ENCODE data around the gene EPG5. TPM values are rescaled to one million over a fixed set of nuclear protein-coding genes. Genes with fewer than 3 reads are reported as not detected.

Gene EPG5
- total RNA-seq, 1 donor from 2014 or later, result 9.8 TPM

GRCh38 chr18:45863469-45863868 is 103.7 kb downstream of the EPG5 start:
- H3K4me3 ChIP-seq, result no peak overlapping the region

DNA sequence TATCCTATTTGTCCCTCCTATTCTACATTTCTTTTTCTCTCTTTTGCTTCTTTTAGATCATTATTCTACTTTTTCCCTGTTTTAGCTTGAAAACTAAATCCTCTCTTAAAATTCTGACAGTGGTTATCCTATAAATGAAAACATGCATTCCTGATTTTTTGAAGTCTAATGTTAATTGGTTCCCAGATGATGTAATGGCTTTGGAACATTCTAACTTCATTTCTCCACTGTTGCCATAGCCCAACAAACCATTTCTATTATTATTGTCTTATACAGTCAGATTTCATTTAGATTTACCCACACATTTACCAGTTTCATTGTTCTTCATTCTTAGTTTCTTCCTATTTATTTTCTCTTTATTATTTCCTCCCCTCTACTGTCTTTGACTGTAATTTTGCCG is 105.2 kb downstream of the EPG5 start:
- no peaks in the 10 kb centered on the region for H3K27me3 ChIP-seq
- H3K4me1 ChIP-seq, result no peaks in the 10 kb centered on the region
- intact Hi-C loops (cut with DNase I), result no loop called here
- DNase-seq (ENCODE audit: low spot score in 2 of 2), result no peak
- H3K4me3 ChIP-seq, result no peak overlapping the region
- no peaks in the 10 kb centered on the region for H3K9me3 ChIP-seq
- TF ChIP-seq, protein P1, sequence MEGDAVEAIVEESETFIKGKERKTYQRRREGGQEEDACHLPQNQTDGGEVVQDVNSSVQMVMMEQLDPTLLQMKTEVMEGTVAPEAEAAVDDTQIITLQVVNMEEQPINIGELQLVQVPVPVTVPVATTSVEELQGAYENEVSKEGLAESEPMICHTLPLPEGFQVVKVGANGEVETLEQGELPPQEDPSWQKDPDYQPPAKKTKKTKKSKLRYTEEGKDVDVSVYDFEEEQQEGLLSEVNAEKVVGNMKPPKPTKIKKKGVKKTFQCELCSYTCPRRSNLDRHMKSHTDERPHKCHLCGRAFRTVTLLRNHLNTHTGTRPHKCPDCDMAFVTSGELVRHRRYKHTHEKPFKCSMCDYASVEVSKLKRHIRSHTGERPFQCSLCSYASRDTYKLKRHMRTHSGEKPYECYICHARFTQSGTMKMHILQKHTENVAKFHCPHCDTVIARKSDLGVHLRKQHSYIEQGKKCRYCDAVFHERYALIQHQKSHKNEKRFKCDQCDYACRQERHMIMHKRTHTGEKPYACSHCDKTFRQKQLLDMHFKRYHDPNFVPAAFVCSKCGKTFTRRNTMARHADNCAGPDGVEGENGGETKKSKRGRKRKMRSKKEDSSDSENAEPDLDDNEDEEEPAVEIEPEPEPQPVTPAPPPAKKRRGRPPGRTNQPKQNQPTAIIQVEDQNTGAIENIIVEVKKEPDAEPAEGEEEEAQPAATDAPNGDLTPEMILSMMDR (IDR thresholded peaks at IDR 0.05), result no peak
- peaks cover 60 to 77% of the 10 kb centered on the region in 2 donors for H3K36me3 ChIP-seq
- no peak overlapping the region for H3K27ac ChIP-seq

More at GRCh38 chr18:45863469-45863868, 103.7 kb downstream of the EPG5 start:
- TF ChIP-seq, protein P1 (IDR thresholded peaks at IDR 0.05), result no peak
- intact Hi-C loops (cut with DNase I), result no loop called here
- Histone ChIP-seq H3K4me1 (no peaks in the 10 kb centered on the region), H3K36me3 (peaks cover 56 to 75% of the 10 kb centered on the region in 2 donors), H3K27me3 (no peaks in the 10 kb centered on the region), H3K27ac (no peak overlapping the region), H3K9me3 (no peaks in the 10 kb centered on the region)
- no peak for DNase-seq (ENCODE audit: low spot score in 2 of 2)

DNA sequence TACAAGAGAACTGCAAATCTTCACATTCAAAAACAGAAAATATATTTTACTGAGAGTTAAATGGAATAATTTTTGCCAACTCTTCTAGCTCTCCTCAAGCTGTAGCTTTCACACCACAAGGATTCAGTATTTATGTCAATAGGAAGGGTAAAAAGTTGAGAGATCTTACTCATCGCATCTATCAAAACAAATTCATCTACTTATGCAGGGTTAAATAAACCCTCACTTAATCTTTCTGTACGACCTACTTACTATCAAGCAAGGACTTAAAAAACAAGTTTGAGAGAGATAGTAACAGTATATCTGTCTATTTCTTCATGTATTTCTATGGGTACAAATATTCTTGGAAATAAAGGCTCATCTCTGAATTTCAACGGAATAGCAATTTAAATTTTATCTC is 106.2 kb downstream of the EPG5 start:
- H3K4me3 ChIP-seq, result no peak overlapping the region
- DNase-seq (ENCODE audit: low spot score in 2 of 2), result no peak
- no peaks in the 10 kb centered on the region for H3K27me3 ChIP-seq
- H3K9me3 ChIP-seq, result no peaks in the 10 kb centered on the region
- intact Hi-C loops (cut with DNase I), result no loop called here
- H3K4me1 ChIP-seq, result no peaks in the 10 kb centered on the region
- TF ChIP-seq, protein P1 (IDR thresholded peaks at IDR 0.05), result no peak
- H3K27ac ChIP-seq, result no peak overlapping the region
- H3K36me3 ChIP-seq, result peaks cover 52 to 70% of the 10 kb centered on the region in 2 donors

DNA sequence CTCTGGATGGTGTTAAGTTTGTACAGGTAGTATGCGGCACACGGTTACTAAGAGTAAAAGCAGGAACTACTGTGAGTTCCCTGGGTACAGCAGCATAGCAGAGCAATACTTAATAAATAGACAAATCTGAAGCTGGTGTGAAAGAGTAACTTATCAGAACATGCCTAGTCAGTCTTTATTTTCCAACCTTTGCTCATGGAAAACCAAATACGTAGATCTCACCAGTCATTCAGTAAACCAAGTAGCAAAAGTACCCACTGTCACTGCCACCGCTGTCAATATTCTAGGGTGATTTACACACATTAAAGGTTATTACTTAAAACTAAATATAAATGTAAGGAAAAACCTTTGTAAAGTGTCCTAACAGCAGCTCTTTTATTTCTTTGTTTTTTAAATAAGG is 106.6 kb downstream of the EPG5 start:
- H3K4me3 ChIP-seq, result no peak overlapping the region
- H3K27me3 ChIP-seq, result no peaks in the 10 kb centered on the region
- H3K27ac ChIP-seq, result no peak overlapping the region
- TF ChIP-seq, protein P1 (IDR thresholded peaks at IDR 0.05), result no peak
- peaks cover 52 to 70% of the 10 kb centered on the region in 2 donors for H3K36me3 ChIP-seq
- H3K4me1 ChIP-seq, result no peaks in the 10 kb centered on the region
- DNase-seq (ENCODE audit: low spot score in 2 of 2), result no peak
- no peaks in the 10 kb centered on the region for H3K9me3 ChIP-seq
- intact Hi-C loops (cut with DNase I), result no loop called here

- TF ChIP-seq, protein P1 (IDR thresholded peaks at IDR 0.05), result no peak
- intact Hi-C loops (cut with DNase I), result no loop called here
- H3K36me3 ChIP-seq, result peaks cover 47 to 70% of the 10 kb centered on the region in 2 donors
Observed at GRCh38 chr18:45859334-45859733, 107.8 kb downstream of the EPG5 start.

GRCh38 chr18:45856531-45856930 is 110.6 kb downstream of the EPG5 start:
- H3K36me3 ChIP-seq, result peaks cover 51 to 71% of the 10 kb centered on the region in 2 donors
- no peak for DNase-seq (ENCODE audit: low spot score in 2 of 2)
- H3K4me1 ChIP-seq, result no peaks in the 10 kb centered on the region
- no peaks in the 10 kb centered on the region for H3K27me3 ChIP-seq
- intact Hi-C loops (cut with DNase I), result no loop called here
- H3K4me3 ChIP-seq, result no peak overlapping the region
- TF ChIP-seq, protein P1 (IDR thresholded peaks at IDR 0.05), result no peak
- peak overlapping the region in 1 of 2 donors; percentile 25 for H3K27ac ChIP-seq
- H3K9me3 ChIP-seq, result no peaks in the 10 kb centered on the region

More at GRCh38 chr18:45859334-45859733, 107.8 kb downstream of the EPG5 start:
- H3K27me3 ChIP-seq, result no peaks in the 10 kb centered on the region
- no peak overlapping the region for H3K4me3 ChIP-seq
- DNase-seq (ENCODE audit: low spot score in 2 of 2), result no peak
- H3K4me1 ChIP-seq, result no peaks in the 10 kb centered on the region
- no peaks in the 10 kb centered on the region for H3K9me3 ChIP-seq
- H3K27ac ChIP-seq, result no peak overlapping the region
